Sigmoid colon (tissue), 3 donors: ENCODE measurements around the gene KIF26B.

Experiments used
- CTCF ChIP-seq, 4 experiments: fragments of 450-650 bp in 3 of 4; fragments of 200-600 bp in 1 of 4; IDR thresholded peaks; one replicate each; pipeline ENCODE4 v1.5.1; 2016 to 2019; ENCODE audit warnings: antibody characterized with exemption in 4 of 4, mild to moderate bottlenecking in 3 of 4, moderate library complexity in 2 of 4
- POLR2A ChIP-seq, 2 donors: fragments of 450-650 bp; IDR thresholded peaks; one replicate each; pipeline ENCODE4 v1.6.1; 2016; ENCODE audit warnings: antibody characterized with exemption in 2 of 2, mild to moderate bottlenecking in 2 of 2, moderate library complexity in 2 of 2

GRCh38 chr1:245588116-245588639, 433.4 kb downstream of the KIF26B start:
- TF ChIP-seq CTCF (IDR thresholded peaks at IDR 0.05), result no peak
- TF ChIP-seq POLR2A (IDR thresholded peaks at IDR 0.05), result no peak
